Measurements from ENCODE around the gene RELN. TPM values are rescaled to one million over a fixed set of nuclear protein-coding genes. Genes with fewer than 3 reads are reported as not detected.

RELN gene
- total RNA-seq, 1 experiment from 2014 or later, result 0.24 TPM

DNA sequence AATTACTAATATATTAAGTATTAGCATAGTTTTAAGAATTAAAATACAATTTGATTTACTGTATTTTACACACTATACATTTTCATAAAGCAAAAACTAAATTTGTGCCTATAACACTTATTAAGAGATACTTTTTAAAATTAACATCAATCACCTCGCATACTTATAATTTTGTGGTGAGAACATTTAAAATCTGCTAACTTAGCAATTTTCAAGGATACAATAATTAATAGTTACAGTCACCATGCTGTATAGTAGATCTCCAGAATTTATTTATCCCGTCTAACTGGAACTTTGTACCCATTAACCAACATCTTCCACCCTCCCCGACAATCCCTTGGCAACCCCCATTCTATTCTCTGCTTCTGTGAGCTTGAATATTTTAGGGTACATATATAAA, 47.5 kb downstream of the RELN start:
- Histone ChIP-seq H3K27me3 (ENCODE audit: control insufficient read depth, insufficient read depth, low read length) (no peaks in the 10 kb centered on the region), H3K4me3 (ENCODE audit: insufficient read depth, low read depth, low read length) (no peak overlapping the region), H3K36me3 (replicated peaks; ENCODE audit: control insufficient read depth, insufficient read depth, low read length) (no peaks in the 10 kb centered on the region)
- no peak for DNase-seq

DNA sequence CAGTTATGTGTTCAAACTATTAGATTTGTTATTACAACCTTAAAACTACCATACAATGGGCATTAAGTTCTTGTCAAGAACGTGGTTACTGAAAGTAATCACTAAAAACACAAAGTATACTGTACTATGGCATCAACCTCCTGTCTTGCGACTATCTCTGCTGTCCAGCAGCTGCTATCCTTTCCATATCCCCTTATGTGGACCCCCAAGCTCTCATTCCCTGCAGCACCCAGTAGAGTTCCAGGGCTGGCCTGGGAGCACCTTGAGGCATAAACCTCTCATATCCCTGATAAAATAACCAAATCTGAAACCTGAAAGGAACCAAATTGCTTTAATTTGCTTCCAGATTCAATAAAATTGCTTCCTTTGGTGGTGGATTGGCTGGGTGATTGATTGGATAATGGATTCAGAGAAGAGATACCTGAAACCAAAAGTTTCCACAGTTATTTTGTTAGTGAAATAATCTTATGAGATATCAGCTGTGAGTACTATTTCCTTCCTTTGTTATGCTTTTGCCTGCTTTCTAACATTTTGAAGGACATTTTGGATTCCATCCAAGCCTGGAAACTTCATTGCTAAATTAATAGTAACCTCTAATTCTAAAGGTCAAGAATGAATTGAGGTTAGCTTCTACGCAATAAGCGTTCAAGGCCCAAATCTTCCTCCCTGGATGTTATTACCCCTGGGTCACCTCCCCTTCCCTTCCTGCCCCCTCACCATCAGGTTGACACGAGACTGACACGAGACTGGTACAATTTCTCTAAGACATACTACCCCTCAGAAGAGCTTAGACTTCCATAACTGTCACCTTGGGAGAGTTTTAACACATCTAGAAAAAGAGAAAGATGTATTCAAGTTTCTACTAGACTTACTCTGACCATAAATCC, 48.8 kb downstream of the RELN start:
- H3K27me3 ChIP-seq (ENCODE audit: control insufficient read depth, insufficient read depth, low read length), result no peaks in the 10 kb centered on the region
- no peaks in the 10 kb centered on the region for H3K36me3 ChIP-seq (replicated peaks; ENCODE audit: control insufficient read depth, insufficient read depth, low read length)
- H3K4me3 ChIP-seq (ENCODE audit: insufficient read depth, low read depth, low read length), result no peak overlapping the region
- DNase-seq, result no peak

DNA sequence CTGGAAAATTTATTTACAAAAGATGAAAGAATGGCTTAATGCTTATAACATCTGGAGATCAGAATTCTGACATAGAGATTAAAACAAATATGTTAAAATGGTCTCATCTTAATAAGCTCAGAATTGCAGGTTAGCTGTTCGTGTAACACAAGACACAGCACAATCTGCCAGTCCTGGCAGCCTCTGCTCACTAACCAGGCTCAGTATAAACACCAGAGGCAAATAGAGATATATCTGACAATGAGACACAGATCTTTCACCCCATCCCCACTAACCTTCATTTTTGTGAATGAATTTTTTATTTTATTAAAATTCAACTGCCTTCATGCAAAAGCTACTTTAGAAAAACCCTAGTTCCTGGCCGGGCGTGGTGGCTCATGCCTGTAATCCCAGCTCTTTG, 51.8 kb downstream of the RELN start:
- Histone ChIP-seq H3K27me3 (ENCODE audit: control insufficient read depth, insufficient read depth, low read length) (no peaks in the 10 kb centered on the region), H3K36me3 (replicated peaks; ENCODE audit: control insufficient read depth, insufficient read depth, low read length) (no peaks in the 10 kb centered on the region), H3K4me3 (ENCODE audit: insufficient read depth, low read depth, low read length) (no peak overlapping the region)
- no peak for DNase-seq

DNA sequence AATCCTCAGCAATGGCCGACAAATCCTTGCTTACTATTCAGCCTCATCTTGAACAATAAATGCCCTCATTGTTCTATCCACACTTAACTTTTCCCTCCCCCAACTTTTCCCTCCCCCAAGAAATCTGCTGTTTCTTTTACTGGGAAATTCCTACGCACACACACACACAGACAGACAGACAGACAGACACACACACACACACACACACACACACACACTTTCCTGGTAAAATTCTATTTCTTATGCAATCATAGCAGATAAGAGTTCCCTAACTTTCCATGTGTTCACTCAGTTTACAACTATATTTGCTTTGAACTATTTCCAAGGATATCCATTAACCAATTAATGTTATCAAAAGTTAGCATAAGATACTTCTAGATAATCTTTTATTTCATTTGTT, 52.9 kb downstream of the RELN start:
- no peaks in the 10 kb centered on the region for H3K36me3 ChIP-seq (replicated peaks; ENCODE audit: control insufficient read depth, insufficient read depth, low read length)
- H3K27me3 ChIP-seq (ENCODE audit: control insufficient read depth, insufficient read depth, low read length), result no peaks in the 10 kb centered on the region
- no peak overlapping the region for H3K4me3 ChIP-seq (ENCODE audit: insufficient read depth, low read depth, low read length)
- no peak for DNase-seq

DNA sequence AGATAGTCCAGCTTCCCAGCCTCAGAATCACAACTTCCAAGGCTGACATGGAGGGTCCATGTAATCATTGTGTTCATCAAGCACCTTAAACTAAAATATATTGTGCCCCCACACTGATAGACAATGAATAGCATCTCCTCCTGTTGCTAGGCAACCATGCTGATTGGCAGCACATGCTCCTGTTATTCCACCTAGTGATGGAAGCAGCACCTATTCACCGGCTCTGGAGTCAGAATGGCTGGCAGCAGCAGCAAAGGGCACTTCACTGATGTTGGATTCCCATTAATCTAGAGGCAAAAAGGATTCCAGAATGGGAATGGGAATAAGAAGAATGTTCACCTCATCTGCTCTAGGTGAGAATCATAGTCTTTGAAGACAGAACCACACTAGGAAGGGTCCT, 55.0 kb downstream of the RELN start:
- H3K36me3 ChIP-seq (replicated peaks; ENCODE audit: control insufficient read depth, insufficient read depth, low read length), result no peaks in the 10 kb centered on the region
- DNase-seq, result no peak
- H3K4me3 ChIP-seq (ENCODE audit: insufficient read depth, low read depth, low read length), result no peak overlapping the region
- H3K27me3 ChIP-seq (ENCODE audit: control insufficient read depth, insufficient read depth, low read length), result no peaks in the 10 kb centered on the region

DNA sequence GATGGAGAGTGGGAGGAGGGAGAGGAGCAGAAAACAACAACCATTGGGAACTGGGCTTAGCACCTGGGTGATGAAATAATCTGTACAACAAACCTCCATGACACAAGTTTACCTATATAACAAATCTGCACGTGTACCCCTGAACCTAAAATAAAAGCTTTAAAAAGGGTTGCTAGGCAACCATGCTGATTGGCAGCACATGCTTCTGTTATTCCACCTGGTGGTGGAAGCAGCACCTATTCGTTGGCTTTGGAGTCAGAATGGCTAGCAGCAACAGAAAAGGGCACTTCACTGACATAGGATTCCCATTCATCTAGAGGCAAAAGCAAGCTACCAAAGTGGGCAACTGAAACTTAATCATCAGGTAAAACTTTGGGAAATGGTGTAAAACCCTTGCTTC, 57.1 kb downstream of the RELN start:
- peak; percentile 4 for DNase-seq
- no peak overlapping the region for H3K4me3 ChIP-seq (ENCODE audit: insufficient read depth, low read depth, low read length)
- no peaks in the 10 kb centered on the region for H3K36me3 ChIP-seq (replicated peaks; ENCODE audit: control insufficient read depth, insufficient read depth, low read length)
- H3K27me3 ChIP-seq (ENCODE audit: control insufficient read depth, insufficient read depth, low read length), result no peaks in the 10 kb centered on the region

DNA sequence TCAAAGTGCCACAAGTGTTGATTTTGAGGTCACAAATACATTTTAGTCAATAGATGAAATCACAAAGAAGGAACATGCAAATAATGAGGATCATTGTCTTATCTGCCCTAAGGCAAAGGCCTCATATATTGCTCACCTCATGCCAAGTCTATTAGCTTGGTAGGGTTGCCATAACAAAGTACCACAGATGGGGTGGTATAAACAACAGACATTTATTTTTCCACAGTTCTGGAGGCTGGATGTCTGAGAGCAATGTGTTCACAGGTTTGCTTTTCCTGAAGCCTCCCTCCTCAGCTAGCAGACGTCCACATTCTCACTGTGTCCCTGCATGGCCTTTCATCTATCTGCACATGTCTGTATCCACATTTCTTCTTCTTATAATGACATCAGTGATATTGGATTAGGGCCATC, 59.6 kb downstream of the RELN start:
- Histone ChIP-seq H3K27me3 (ENCODE audit: control insufficient read depth, insufficient read depth, low read length) (no peaks in the 10 kb centered on the region), H3K36me3 (replicated peaks; ENCODE audit: control insufficient read depth, insufficient read depth, low read length) (no peaks in the 10 kb centered on the region), H3K4me3 (ENCODE audit: insufficient read depth, low read depth, low read length) (no peak overlapping the region)
- no peak for DNase-seq

DNA sequence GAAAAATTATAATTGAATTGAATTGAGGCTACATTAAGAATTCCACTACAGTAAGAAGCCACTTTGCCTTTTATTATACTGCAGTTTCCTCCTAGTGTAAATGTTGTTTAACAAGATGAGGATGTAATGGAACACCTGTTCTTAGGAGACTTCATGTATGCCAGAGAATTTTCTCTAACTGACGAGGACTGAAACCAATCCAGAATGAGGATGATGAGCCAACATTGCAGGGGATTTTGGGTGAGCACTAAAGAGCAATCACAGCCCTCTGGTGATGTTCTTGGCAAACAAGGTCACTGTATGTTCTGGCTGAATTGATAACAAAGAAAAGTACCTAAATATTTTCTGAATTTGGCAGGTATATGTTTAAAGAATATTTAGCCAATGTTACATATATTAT, 60.9 kb downstream of the RELN start:
- no peak for DNase-seq
- H3K4me3 ChIP-seq (ENCODE audit: insufficient read depth, low read depth, low read length), result no peak overlapping the region

DNA sequence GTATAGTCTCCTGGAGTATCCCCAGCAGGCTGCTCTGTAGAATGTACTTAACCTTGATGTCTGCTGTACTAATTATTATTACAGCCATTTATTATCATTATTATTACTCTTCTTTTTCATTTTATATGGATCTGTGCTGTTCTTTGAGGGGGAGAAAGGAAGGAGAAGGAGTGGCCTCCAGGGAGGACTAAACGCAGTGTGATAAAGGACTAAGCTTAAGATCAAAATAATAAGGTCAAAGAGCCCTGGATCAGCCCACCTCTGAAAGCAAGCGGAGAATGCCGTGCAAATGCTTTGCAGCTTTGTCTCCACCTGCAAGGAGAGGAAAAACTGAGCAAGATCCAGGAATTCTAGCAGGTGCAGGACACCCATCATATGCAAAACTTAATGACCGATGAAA, 65.3 kb downstream of the RELN start:
- no peak for DNase-seq
- no peaks in the 10 kb centered on the region for H3K36me3 ChIP-seq (replicated peaks; ENCODE audit: control insufficient read depth, insufficient read depth, low read length)
- no peak overlapping the region for H3K4me3 ChIP-seq (ENCODE audit: insufficient read depth, low read depth, low read length)
- no peaks in the 10 kb centered on the region for H3K27me3 ChIP-seq (ENCODE audit: control insufficient read depth, insufficient read depth, low read length)

More for the DNA sequence above, 60.9 kb downstream of the RELN start:
- Histone ChIP-seq H3K27me3 (ENCODE audit: control insufficient read depth, insufficient read depth, low read length) (no peaks in the 10 kb centered on the region), H3K36me3 (replicated peaks; ENCODE audit: control insufficient read depth, insufficient read depth, low read length) (no peaks in the 10 kb centered on the region)

DNA sequence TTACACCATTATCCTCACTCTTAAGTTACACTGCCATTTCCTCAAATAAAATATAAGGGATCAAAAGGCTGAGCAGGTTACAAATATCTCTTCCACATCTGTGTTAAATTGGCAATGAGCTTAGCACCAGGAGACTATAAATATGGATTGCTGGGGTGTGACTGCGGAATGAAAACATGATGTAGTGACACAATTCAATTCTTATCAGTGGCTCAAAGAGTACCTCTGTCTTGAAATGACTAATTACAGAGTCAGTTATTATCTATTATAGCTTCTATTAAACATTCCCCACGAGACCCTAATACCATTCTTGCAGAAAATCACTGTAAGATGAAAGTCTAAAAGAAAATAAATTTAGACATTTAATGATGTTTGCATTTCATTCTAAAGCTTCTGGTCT, 67.1 kb downstream of the RELN start:
- DNase-seq, result no peak
- H3K36me3 ChIP-seq (replicated peaks; ENCODE audit: control insufficient read depth, insufficient read depth, low read length), result no peaks in the 10 kb centered on the region
- H3K27me3 ChIP-seq (ENCODE audit: control insufficient read depth, insufficient read depth, low read length), result no peaks in the 10 kb centered on the region
- H3K4me3 ChIP-seq (ENCODE audit: insufficient read depth, low read depth, low read length), result no peak overlapping the region

DNA sequence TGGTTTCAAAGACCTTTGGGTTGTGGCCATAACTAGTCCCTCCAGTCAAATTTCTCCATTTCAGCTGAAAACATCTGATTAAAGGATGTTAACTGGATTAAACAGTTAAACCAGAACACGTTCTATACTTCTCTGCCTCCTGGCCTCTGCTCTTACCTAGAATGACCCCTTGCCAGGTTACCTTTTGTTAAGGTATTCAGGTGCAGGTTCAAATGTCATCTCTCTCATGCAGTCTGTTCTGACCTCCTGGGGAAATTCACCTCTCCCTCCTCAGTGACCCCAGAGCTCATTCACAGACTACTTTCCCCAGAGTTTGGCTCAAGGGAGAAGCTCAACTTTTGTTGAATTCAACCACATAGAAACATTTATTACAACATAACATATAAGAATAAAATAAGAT, 67.8 kb downstream of the RELN start:
- H3K36me3 ChIP-seq (replicated peaks; ENCODE audit: control insufficient read depth, insufficient read depth, low read length), result no peaks in the 10 kb centered on the region
- peak; percentile 2 for DNase-seq
- H3K4me3 ChIP-seq (ENCODE audit: insufficient read depth, low read depth, low read length), result no peak overlapping the region
- no peaks in the 10 kb centered on the region for H3K27me3 ChIP-seq (ENCODE audit: control insufficient read depth, insufficient read depth, low read length)

DNA sequence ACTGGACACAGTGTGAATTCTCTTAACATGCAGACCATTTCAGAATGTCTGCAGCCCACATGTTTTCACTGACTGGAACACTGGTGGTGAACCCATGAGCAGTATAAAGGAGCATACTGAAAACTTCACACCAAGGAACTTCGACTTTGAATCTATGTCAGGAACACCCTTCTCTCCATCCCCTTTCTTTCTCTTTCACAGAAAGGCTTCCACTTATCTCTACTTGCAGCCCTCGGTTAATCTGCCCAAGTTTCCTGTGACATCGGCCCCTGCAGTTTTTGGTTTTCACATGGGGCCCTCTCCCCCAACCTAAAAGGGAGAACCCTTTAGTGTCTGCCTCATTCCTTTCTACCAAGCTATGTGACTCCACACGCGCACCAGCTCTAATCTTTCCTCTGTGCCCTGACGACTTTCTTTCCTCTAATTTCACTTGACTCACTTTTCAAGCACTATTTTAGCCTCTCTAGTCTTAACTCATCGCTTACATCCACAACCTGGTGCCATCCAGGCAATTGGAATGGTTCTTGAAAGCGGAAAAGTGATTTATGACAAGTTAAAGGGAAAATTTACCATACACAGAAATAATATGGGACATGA, 70.1 kb downstream of the RELN start:
- no peak for DNase-seq
- Histone ChIP-seq H3K36me3 (replicated peaks; ENCODE audit: control insufficient read depth, insufficient read depth, low read length) (no peaks in the 10 kb centered on the region), H3K27me3 (ENCODE audit: control insufficient read depth, insufficient read depth, low read length) (no peaks in the 10 kb centered on the region), H3K4me3 (ENCODE audit: insufficient read depth, low read depth, low read length) (no peak overlapping the region)

DNA sequence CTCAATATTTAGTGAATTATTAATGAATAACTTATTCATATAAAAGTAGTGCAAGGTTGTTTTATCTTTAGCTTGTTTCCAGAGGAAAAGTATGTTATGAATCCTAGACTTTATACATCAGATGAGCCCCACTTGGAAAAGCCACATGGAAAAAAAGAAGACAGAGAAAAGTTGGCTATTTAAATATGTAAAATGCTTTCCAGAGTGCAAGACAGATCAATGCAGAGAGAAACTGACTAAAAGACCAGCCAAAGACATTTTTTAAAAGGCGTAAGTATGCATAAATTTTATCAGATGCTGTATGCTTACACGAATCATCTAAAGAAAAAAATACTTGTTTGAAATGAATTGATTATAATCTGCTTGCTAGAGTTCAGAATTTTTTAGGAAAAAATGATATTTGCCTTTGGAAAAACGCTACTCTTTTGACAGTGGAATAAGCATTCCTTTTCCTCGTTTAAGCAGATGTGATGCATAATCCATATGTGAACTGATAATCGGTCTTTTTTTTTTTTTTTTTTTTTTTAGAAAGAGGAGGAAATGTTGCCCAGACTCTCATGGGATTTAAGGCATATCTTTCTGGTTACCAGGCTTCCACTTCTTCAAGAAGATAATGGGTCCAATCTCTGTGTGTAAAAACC, 70.7 kb downstream of the RELN start:
- H3K27me3 ChIP-seq (ENCODE audit: control insufficient read depth, insufficient read depth, low read length), result no peaks in the 10 kb centered on the region
- no peak overlapping the region for H3K4me3 ChIP-seq (ENCODE audit: insufficient read depth, low read depth, low read length)
- no peaks in the 10 kb centered on the region for H3K36me3 ChIP-seq (replicated peaks; ENCODE audit: control insufficient read depth, insufficient read depth, low read length)
- DNase-seq, result no peak

DNA sequence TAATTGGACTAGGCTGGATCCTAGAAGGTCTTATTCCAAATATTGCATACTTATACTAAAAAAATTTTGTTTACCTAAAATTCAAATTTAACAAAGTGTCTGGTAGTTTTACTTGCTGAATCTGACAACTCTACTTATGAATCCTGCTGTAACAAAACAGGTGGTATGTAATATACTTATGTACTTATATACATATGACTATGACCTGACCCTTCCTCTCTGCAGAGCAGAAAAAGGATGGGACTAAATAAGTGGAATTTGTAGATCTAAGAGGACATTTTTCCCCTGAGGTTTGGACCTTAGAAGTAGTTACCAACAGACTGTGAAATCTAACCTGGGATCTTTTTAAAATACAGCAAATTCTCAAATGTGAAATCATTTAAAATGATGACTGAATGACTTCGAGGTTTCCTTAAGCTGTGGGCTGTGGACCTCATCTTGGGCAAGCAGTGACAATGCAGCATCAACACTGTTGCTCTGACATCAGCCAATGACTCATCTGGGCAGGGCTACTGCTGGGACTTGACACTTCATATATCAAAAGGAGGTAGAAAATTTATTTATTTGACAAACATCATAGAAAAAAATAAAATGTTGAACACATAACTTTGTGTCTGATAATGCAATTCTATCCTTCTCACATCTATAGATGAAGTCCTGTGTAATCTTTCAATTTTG, 73.6 kb downstream of the RELN start:
- H3K4me3 ChIP-seq (ENCODE audit: insufficient read depth, low read depth, low read length), result no peak overlapping the region
- H3K27me3 ChIP-seq (ENCODE audit: control insufficient read depth, insufficient read depth, low read length), result no peaks in the 10 kb centered on the region
- no peak for DNase-seq
- H3K36me3 ChIP-seq (replicated peaks; ENCODE audit: control insufficient read depth, insufficient read depth, low read length), result no peaks in the 10 kb centered on the region
